8988T (cell line): Measurements from ENCODE around the gene PTEN.
"Not testable (repeated sequence)": the region's sequence is repeated elsewhere in the genome, so short reads cannot be mapped to it uniquely, and the experiment has no call there.

Experiments used
- DNase-seq: peaks from one replicate; pipeline ENCODE4 v3.0.0; 2011

Gene PTEN

GRCh38 chr10:87846023-87846422 is 17.4 kb upstream of the PTEN start:
- DNase-seq = no peak

DNA sequence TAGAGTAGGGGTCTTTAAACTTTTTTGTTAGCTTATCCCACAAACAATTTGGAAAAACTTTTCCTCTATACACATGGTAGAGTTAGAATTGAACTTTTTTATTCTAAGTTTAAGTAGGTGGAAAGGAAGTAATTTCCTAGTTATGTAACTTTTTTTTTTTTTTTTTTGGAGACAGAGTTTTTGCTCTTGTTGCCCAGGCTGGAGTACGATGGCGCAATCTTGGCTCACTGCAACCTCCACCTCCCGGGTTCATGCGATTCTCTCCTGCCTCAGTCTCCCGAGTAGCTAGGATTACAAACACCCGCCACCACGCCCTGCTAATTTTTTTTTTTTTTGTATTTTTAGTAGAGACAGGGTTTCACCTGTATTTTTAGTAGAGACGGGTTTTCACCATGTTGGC is 16.7 kb upstream of the PTEN start:
- not testable (repeated sequence) for DNase-seq

- no peak for DNase-seq
Measured at GRCh38 chr10:87847550-87847949, 15.9 kb upstream of the PTEN start.

DNA sequence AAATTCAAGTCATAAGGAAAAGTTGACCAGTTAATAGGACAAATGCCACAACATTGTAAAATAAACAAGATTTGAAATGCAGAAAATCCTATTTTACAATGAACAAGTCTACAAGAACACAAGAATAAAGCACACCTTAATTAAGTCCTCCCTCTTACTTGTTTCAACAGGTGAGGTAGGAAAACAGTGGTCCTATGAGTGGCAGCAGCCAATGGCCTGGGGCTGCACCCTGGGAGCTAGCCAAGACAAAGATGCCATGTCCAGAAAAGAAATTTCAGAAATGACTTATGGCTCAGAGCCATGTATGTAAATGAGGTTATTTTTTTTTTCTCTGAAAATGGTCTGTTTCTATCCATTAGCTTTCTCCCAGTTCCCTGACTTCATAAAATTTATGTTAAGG is 14.4 kb upstream of the PTEN start:
- no peak for DNase-seq

- DNase-seq = no peak
Measured at GRCh38 chr10:87850742-87851205, 12.7 kb upstream of the PTEN start.

DNA sequence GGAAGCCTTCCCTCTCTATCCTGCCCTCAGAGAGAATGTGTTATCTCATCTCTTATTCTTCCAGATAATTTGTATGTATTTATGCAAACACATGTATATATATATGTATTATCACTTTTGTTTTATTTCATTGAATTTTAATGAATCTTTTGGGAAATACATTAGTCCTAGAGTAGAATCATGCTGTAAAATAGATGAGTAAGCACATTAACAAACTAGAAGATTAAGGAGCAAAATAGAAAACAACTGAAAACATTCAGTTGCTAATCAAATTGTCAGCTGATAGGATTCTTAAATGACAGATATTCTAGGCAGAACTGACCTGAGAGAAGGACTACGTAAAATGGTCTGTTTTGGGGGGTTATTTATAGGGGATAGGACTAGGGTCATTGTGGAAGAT is 11.3 kb upstream of the PTEN start:
- no peak for DNase-seq

GRCh38 chr10:87855247-87855646 is 8.2 kb upstream of the PTEN start:
- not testable (repeated sequence) for DNase-seq

- not testable (repeated sequence) for DNase-seq
Measured at GRCh38 chr10:87855665-87856064, 7.8 kb upstream of the PTEN start.

GRCh38 chr10:87860156-87860795 is 3.1 kb upstream of the PTEN start:
- peak; percentile 44 for DNase-seq

GRCh38 chr10:87860816-87861403 is 2.5 kb upstream of the PTEN start:
- DNase-seq = no peak

GRCh38 chr10:87861566-87861952 is 1.9 kb upstream of the PTEN start:
- DNase-seq = peak; percentile 41

GRCh38 chr10:87861953-87862678 is 1.3 kb upstream of the PTEN start:
- peak; percentile 80 for DNase-seq

DNA sequence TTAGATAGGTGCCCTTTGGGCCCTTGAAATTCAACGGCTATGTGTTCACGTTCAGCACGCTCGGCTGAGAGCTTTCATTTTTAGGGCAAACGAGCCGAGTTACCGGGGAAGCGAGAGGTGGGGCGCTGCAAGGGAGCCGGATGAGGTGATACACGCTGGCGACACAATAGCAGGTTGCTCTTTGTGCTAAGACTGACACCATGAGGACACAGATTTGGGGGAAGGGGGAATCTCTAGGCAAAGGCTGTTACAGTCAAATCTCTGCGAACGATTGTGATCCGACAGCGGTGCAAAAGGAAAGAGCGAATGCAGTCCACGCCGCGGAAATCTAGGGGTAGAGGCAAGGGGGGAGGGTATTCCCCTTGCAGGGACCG is 759 bp upstream of the PTEN start:
- no peak for DNase-seq

DNA sequence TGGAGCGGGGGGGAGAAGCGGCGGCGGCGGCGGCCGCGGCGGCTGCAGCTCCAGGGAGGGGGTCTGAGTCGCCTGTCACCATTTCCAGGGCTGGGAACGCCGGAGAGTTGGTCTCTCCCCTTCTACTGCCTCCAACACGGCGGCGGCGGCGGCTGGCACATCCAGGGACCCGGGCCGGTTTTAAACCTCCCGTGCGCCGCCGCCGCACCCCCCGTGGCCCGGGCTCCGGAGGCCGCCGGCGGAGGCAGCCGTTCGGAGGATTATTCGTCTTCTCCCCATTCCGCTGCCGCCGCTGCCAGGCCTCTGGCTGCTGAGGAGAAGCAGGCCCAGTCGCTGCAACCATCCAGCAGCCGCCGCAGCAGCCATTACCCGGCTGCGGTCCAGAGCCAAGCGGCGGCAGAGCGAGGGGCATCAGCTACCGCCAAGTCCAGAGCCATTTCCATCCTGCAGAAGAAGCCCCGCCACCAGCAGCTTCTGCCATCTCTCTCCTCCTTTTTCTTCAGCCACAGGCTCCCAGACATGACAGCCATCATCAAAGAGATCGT is 598 bp downstream of the PTEN start:
- not testable (repeated sequence) for DNase-seq

GRCh38 chr10:87864496-87865059 is 1.2 kb downstream of the PTEN start:
- no peak for DNase-seq

GRCh38 chr10:87865241-87865881 is 1.9 kb downstream of the PTEN start:
- no peak for DNase-seq

DNA sequence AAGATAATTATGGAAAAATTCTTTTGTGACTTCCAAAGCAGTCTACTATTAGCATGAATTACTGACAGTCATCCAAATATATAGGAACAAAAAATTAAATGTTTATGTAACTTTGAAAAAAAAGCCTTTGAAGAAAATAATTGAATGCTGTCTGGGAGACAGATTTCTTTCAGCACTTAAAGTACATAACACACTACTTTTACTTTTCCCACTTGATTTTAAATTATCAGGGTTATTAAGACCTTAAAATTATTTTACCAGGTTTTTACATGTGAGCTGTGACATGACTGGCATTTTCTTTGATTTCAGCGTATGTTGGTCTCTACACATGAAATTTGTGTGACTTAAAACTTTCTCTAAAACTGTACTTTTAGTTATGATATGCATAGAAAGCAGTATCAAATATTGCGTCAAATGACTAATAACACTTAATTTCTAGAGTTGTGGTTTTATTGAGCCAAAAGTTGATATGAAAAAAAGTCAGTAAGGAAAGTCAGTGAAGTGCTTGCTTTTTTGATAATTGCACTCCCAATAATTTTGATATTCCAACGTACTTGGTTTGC is 3.1 kb downstream of the PTEN start:
- no peak for DNase-seq

DNA sequence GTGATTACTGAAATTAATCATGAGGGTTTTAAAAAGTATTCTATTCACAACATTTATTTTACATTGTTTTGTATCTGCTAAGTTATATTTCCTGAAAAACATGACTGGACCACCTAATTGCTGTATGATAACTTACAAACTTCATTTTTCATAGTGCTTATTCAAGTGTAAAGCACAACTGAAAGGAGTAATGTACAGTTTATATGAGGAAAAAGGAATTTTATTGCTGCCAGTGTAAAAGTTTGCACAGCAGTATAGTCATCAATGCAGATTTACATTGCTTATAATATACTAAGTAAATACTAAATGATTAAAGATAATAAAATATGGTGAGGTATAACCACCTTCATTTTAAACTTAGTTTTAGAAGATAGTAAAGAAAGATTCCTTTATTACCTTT is 4.0 kb downstream of the PTEN start:
- no peak for DNase-seq

DNA sequence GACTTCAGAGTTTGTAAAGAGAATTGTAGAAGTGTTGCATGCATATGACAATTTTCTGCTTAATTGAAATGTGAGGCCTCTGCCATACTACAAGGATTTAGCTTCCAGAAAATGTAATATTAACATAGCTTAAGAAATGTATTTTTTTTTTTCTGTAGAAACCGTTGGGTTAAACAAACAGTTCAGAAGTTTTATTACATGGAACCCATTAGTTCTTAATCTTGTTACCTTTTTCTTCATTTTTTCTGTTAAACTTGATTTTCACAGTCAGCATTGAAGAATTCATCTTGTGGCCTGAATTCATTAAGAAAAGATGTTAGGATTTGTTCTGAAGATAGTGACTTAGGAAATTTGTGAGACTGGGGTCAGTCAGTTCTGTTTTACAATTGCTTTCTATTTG is 4.9 kb downstream of the PTEN start:
- no peak for DNase-seq

DNA sequence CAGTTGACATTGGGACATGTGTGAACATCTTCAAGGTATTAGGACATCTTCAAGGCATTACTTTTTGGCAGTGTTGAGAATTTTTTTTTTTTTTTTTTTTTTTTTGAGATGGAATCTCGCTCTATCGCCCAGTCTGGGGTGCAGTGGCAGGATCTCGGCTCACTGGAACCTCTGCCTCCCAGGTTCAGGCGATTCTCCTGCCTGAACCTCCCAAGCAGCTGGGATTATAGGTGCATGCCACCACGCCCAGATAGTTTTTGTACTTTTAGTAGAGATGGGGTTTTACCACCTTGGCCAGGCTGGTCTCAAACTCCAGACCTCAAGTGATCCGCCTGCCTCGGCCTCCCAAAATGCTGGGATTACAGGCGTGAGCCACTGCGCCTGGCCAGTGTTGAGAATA is 5.7 kb downstream of the PTEN start:
- not testable (repeated sequence) for DNase-seq

DNA sequence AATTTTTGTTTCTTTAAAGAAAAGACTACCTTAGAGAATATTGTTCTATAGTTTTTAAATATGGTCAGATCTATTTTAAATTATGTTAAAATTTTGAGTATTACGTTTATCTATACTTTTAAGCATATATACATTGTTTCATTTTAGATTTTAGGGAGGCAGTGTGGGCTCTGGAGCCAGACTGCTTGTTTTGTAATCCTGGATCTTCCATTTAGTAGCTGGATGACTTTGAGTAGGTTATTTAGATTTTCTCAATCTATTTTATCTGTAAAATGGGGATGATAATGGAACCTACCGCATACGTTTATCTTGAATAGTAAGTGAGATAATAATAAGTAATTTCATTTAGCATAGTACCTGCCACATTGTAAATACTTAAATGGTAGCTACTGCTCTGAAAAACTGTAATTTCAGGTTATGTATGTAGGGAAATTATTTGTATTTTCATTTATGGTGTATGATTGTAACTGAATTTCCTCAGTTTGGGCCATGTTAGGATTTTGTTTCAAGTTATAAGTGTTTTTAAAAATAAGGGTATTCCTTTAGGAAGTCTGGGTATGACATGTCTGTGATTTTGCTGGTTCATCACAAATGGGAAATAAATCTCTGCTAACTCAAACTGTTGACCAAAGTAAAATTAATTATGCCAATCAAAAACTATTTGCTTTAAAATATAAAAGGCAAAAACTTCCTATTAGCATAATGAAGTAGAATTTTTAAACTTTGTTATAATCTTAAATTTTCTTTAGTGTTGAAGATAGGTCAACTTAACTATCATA is 6.5 kb downstream of the PTEN start:
- DNase-seq = no peak

DNA sequence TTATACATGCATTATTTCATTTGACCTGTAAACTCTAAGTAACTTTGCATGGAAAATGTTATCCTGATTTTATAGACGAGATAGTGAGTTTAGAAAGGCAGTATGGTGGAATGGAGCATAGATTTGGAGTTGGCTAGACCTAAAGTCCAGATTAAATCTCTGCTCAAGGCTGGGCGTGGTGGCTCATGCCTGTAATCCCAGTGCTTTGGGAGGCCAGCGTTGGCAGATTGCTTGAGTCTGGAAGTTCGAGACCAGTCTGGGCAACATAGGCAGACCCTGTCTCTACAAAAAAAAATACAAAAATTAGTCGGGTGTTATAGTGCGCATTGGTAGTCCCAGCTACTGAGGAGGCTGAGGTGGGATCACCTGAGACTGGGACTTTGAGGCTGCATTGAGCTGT is 9.4 kb downstream of the PTEN start:
- no peak for DNase-seq
